H1 (cell line): ENCODE measurements around the gene RYK. TPM values are rescaled to one million over a fixed set of nuclear protein-coding genes. Genes with fewer than 3 reads are reported as not detected.

Source experiments
- CTCF ChIA-PET: fragments of 300-600 bp; sonication (Branson Sonifier 250); formaldehyde crosslinking; loops from one replicate; lab custom pipeline; 2021; ENCODE audit not compliant: partially characterized antibody; lab: Charles Lee
- POLR2A ChIA-PET: fragments of 300-600 bp; sonication (Branson Sonifier 250); formaldehyde crosslinking; loops from one replicate; lab custom pipeline; 2021; ENCODE audit warnings: inconsistent platforms; ENCODE audit not compliant: partially characterized antibody; lab: Charles Lee
- DNase-seq, 2 experiments: peaks; one replicate each; pipeline versions ENCODE4 v3.0.0 to v3.0.0-alpha.2; 2010 to 2022; ENCODE audit warnings: low spot score in 2 of 2, low read depth in 1 of 2, mixed read lengths in 1 of 2
- FAIRE-seq: peaks from 2 replicates; lab custom pipeline; 2011; peaks lifted over from hg19 to GRCh38; lab: Jason Lieb, UNC
- H2AFZ ChIP-seq: 2 replicates; pipeline ENCODE4 v1.8.1; 2012; ENCODE audit warnings: low read length, inconsistent platforms
- H2AK5ac ChIP-seq: 2 replicates; pipeline ENCODE4 v1.6.1; 2013; ENCODE audit warnings: low read depth, low read length
- H2BK120ac ChIP-seq: replicated peaks from 2 replicates; pipeline ENCODE3; 2013; ENCODE audit warnings: low read depth, low read length, inconsistent platforms
- H2BK12ac ChIP-seq: 2 replicates; pipeline ENCODE4 v1.6.1; 2013; ENCODE audit warnings: low read depth, low read length
- H2BK15ac ChIP-seq: 2 replicates; pipeline ENCODE4 v1.6.1; 2013; ENCODE audit warnings: low read length
- H2BK20ac ChIP-seq: 2 replicates; pipeline ENCODE4 v1.6.1; 2013; ENCODE audit warnings: low read length
- H2BK5ac ChIP-seq: 2 replicates; pipeline ENCODE4 v1.6.1; 2013; ENCODE audit warnings: low read depth, low read length
- H3K14ac ChIP-seq: 2 replicates; pipeline ENCODE4 v1.6.1; 2013; ENCODE audit warnings: inconsistent platforms; ENCODE audit not compliant: insufficient read length
- H3K18ac ChIP-seq: 2 replicates; pipeline ENCODE4 v1.6.1; 2013; ENCODE audit warnings: low read length; ENCODE audit errors: extremely low read depth
- H3K23ac ChIP-seq: 2 replicates; pipeline ENCODE4 v1.6.1; 2013; ENCODE audit warnings: inconsistent platforms; ENCODE audit not compliant: insufficient read length
- H3K23me2 ChIP-seq: 2 replicates; pipeline ENCODE4 v1.6.1; 2013; ENCODE audit warnings: low read depth, low read length
- H3K27ac ChIP-seq: 2 replicates; pipeline ENCODE4 v1.6.1; 2011; ENCODE audit warnings: low read depth, low read length, inconsistent platforms
- H3K27me3 ChIP-seq, 4 experiments: replicated peaks in 1 of 4; 1 replicate in 1 of 4; 2 replicates in 3 of 4; pipeline versions ENCODE4 v1.6.1 to v1.8.1; 2011 to 2013; ENCODE audit warnings: low read length in 3 of 4, mild to moderate bottlenecking in 3 of 4, inconsistent platforms in 2 of 4, mixed read lengths in 2 of 4, moderate library complexity in 1 of 4; ENCODE audit not compliant: control insufficient read depth in 3 of 4, insufficient read depth in 3 of 4; ENCODE audit errors: extremely low read depth in 1 of 4
- H3K36me3 ChIP-seq, 4 experiments: 2 replicates each; pipeline versions ENCODE4 v1.6.1 to v1.8.1; 2011 to 2013; ENCODE audit warnings: mild to moderate bottlenecking in 4 of 4, low read length in 3 of 4, moderate library complexity in 2 of 4, control low read depth in 1 of 4, inconsistent platforms in 1 of 4; ENCODE audit not compliant: insufficient read depth in 4 of 4, control insufficient read depth in 2 of 4
- H3K4ac ChIP-seq: replicated peaks from 2 replicates; pipeline ENCODE3; 2013; ENCODE audit warnings: low read length, low read depth, mixed read lengths, inconsistent platforms; ENCODE audit not compliant: insufficient read length
- H3K4me1 ChIP-seq, 4 experiments: replicated peaks in 1 of 4; 1 replicate in 1 of 4; 2 replicates in 3 of 4; pipeline versions ENCODE4 v1.6.1 to v1.8.1; 2011 to 2013; ENCODE audit warnings: low read length in 3 of 4, inconsistent platforms in 2 of 4, mixed read lengths in 1 of 4; ENCODE audit not compliant: insufficient read depth in 4 of 4, control insufficient read depth in 3 of 4
- H3K4me2 ChIP-seq, 2 experiments: 2 replicates each; pipeline versions ENCODE4 v1.6.1 to v1.8.1; 2011 to 2013; ENCODE audit warnings: low read depth in 2 of 2, low read length in 2 of 2, control low read depth in 1 of 2, inconsistent platforms in 1 of 2, mild to moderate bottlenecking in 1 of 2; ENCODE audit not compliant: insufficient read depth in 1 of 2
- H3K4me3 ChIP-seq, 4 experiments: fragments of 200-600, 300-600 bp in 1 of 4; sonication (generic), shearing (Covaris generic), sonication (Bioruptor Twin) in 1 of 4; 2 replicates each; pipeline versions ENCODE4 v1.5.1 to v1.8.1; 2011 to 2016; ENCODE audit warnings: low read length in 4 of 4, low read depth in 3 of 4, control low read depth in 2 of 4, inconsistent platforms in 2 of 4, mild to moderate bottlenecking in 2 of 4, mixed read lengths in 1 of 4, moderate library complexity in 1 of 4; ENCODE audit not compliant: insufficient read depth in 2 of 4; ENCODE audit errors: extremely low read depth in 1 of 4
- H3K56ac ChIP-seq: replicated peaks from 2 replicates; pipeline ENCODE3; 2013; ENCODE audit warnings: low read depth, mild to moderate bottlenecking, mixed read lengths, low read length, inconsistent platforms; ENCODE audit not compliant: insufficient read length
- H3K79me1 ChIP-seq: 2 replicates; pipeline ENCODE4 v1.6.1; 2013; ENCODE audit warnings: low read depth, low read length, control low read depth
- H3K79me2 ChIP-seq, 2 experiments: 2 replicates each; pipeline versions ENCODE4 v1.6.1 to v1.8.1; 2012 to 2013; ENCODE audit warnings: low read length in 2 of 2, mild to moderate bottlenecking in 2 of 2, inconsistent platforms in 1 of 2; ENCODE audit not compliant: insufficient read depth in 2 of 2, control insufficient read depth in 1 of 2
- H3K9ac ChIP-seq, 4 experiments: replicated peaks in 1 of 4; 1 replicate in 1 of 4; 2 replicates in 3 of 4; pipeline versions ENCODE4 v1.6.1 to v1.8.1; 2011 to 2013; ENCODE audit warnings: low read depth in 3 of 4, low read length in 3 of 4, control low read depth in 2 of 4, mild to moderate bottlenecking in 2 of 4, moderate library complexity in 2 of 4, inconsistent platforms in 1 of 4; ENCODE audit errors: extremely low read depth in 1 of 4
- H3K9me3 ChIP-seq, 2 experiments: 2 replicates each; pipeline versions ENCODE4 v1.6.1 to v1.8.1; 2012 to 2013; ENCODE audit warnings: mild to moderate bottlenecking in 2 of 2, moderate library complexity in 2 of 2, control low read depth in 1 of 2, inconsistent platforms in 1 of 2, low read depth in 1 of 2, low read length in 1 of 2, mixed read lengths in 1 of 2; ENCODE audit not compliant: insufficient read depth in 2 of 2
- H4K20me1 ChIP-seq, 2 experiments: replicated peaks in 1 of 2; 2 replicates each; pipeline versions ENCODE3 to v1.8.1; 2011 to 2013; ENCODE audit warnings: inconsistent platforms in 2 of 2, low read length in 2 of 2, mild to moderate bottlenecking in 1 of 2; ENCODE audit not compliant: insufficient read depth in 2 of 2, control insufficient read depth in 1 of 2
- H4K5ac ChIP-seq: 2 replicates; pipeline ENCODE4 v1.6.1; 2013; ENCODE audit warnings: low read length, low read depth, mixed read lengths, inconsistent platforms; ENCODE audit not compliant: insufficient read length
- H4K8ac ChIP-seq: 2 replicates; pipeline ENCODE4 v1.8.0; 2013; ENCODE audit warnings: mild to moderate bottlenecking, moderate library complexity, low read length, inconsistent platforms; ENCODE audit not compliant: insufficient read depth; ENCODE audit errors: extremely low read depth
- H4K91ac ChIP-seq: replicated peaks from 2 replicates; pipeline ENCODE3; 2013; ENCODE audit warnings: low read length, mixed read lengths, inconsistent platforms; ENCODE audit not compliant: insufficient read length
- BACH1 ChIP-seq: IDR thresholded peaks from 2 replicates; pipeline ENCODE4 v1.6.1; 2012; ENCODE audit warnings: low read length, improper control_type of control experiment
- CHD1 ChIP-seq: IDR thresholded peaks from 2 replicates; pipeline ENCODE4 v1.6.1; 2012; ENCODE audit warnings: low read depth, low read length, improper control_type of control experiment
- E2F6 ChIP-seq: IDR thresholded peaks from 2 replicates; pipeline ENCODE4 v1.6.1; 2012; ENCODE audit warnings: inconsistent platforms
- GTF2F1 ChIP-seq: IDR thresholded peaks from 2 replicates; pipeline ENCODE4 v1.6.1; 2012; ENCODE audit warnings: low read depth, low read length, improper control_type of control experiment, borderline replicate concordance
- MAFK ChIP-seq: IDR thresholded peaks from 2 replicates; pipeline ENCODE4 v1.6.1; 2012; ENCODE audit warnings: low read depth, mild to moderate bottlenecking, improper control_type of control experiment, low read length
- NANOG ChIP-seq: IDR thresholded peaks from 2 replicates; pipeline ENCODE4 v1.6.1; 2011; ENCODE audit warnings: low read length, low read depth, mild to moderate bottlenecking, inconsistent platforms; ENCODE audit not compliant: insufficient read depth, poor library complexity, severe bottlenecking
- NRF1 ChIP-seq: IDR thresholded peaks from 2 replicates; pipeline ENCODE4 v1.6.1; 2011; ENCODE audit warnings: mild to moderate bottlenecking, low read depth, low read length, improper control_type of control experiment
- POU5F1 ChIP-seq: IDR thresholded peaks from 2 replicates; pipeline ENCODE4 v1.6.1; 2011; ENCODE audit warnings: low read depth, mild to moderate bottlenecking, low read length, moderate library complexity
- RBBP5 ChIP-seq: IDR thresholded peaks from 2 replicates; pipeline ENCODE4 v1.7.1; 2012; ENCODE audit warnings: low read depth, mild to moderate bottlenecking, inconsistent platforms, low read length, moderate library complexity, borderline replicate concordance
- SP2 ChIP-seq: IDR thresholded peaks from 2 replicates; pipeline ENCODE4 v1.6.1; 2012; ENCODE audit warnings: mild to moderate bottlenecking, low read length, inconsistent platforms
- SUZ12 ChIP-seq: fragments of 200-600 bp; sonication (generic); IDR thresholded peaks from 2 replicates; pipeline ENCODE4 v1.6.1; 2012; ENCODE audit warnings: mild to moderate bottlenecking, inconsistent platforms, low read length, moderate library complexity, mixed read lengths
- TCF12 ChIP-seq: IDR thresholded peaks from 2 replicates; pipeline ENCODE4 v1.6.1; 2011; ENCODE audit warnings: low read depth, mild to moderate bottlenecking, low read length
- TEAD4 ChIP-seq: IDR thresholded peaks from 2 replicates; pipeline ENCODE4 v1.6.1; 2012; ENCODE audit warnings: low read depth, low read length, inconsistent platforms, mixed read lengths
- WGBS, 2 experiments: shearing (Covaris generic) in 1 of 2; methylation state at CpG; one replicate each; pipeline versions ENCODE4 v1.1.6 to v1.1.7; 2013 to 2015; ENCODE audit warnings: low lambda C conversion rate in 2 of 2, mixed read lengths in 2 of 2, inconsistent platforms in 1 of 2, low coverage in 1 of 2, missing lambda C conversion rate in 1 of 2; ENCODE audit not compliant: insufficient replicate concordance in 2 of 2, insufficient coverage in 1 of 2, insufficient read length in 1 of 2; ENCODE audit errors: extremely low coverage in 1 of 2, missing lambda C conversion rate in 1 of 2; 5-methylcytosine and 5-hydroxymethylcytosine counted together
- polyA plus RNA-seq, 7 experiments: library from polyadenylated mRNA; depleted of rRNA in 3 of 7; stranded (reverse) in 5 of 7; unstranded in 2 of 7; fragments of >200 nt in 5 of 7; fragments of 200-250 nt in 2 of 7; gene quantifications; 1 replicate in 5 of 7; 2 replicates in 1 of 7; 4 replicates in 1 of 7; pipeline versions ENCODE4 v1.2.1 to v1.2.3, GENCODE V29; 2011 to 2013; ENCODE audit warnings: missing spikeins in 2 of 7, mixed read lengths in 2 of 7
- total RNA-seq: library from RNA; stranded (reverse); fragmentation: NEBNext Ultra II Directional; extraction: Animal tissue kit (Norgen Biotek cat#: 25700); gene quantifications from 2 replicates; pipeline ENCODE4 v1.2.1, GENCODE V29; 2021

The RYK gene
- total and polyA plus RNA-seq, 2 of the 8 experiments (the other 6 are each of a cell fraction or from before 2014, with no cell fraction given): 30.5 to 63.8 TPM

GRCh38 chr3:134249296-134249841 lies 1.3 kb downstream of the RYK start:
- H3K27ac ChIP-seq: no peak overlapping the region
- FAIRE-seq: no peak
- no peak overlapping the region for H3K4ac ChIP-seq
- TF ChIP-seq SUZ12 (no peak), SP2 (no peak), POU5F1 (no peak), CHD1 (no peak), E2F6 (no peak), NRF1 (no peak), NANOG (no peak), TEAD4 (no peak), MAFK (no peak), RBBP5 (no peak), GTF2F1 (no peak), BACH1 (no peak), TCF12 (no peak)

More at GRCh38 chr3:134249296-134249841, 1.3 kb downstream of the RYK start:
- Histone ChIP-seq H3K36me3 (no peaks in the 10 kb centered on the region), H2AFZ (no peak overlapping the region), H4K5ac (no peak overlapping the region), H4K91ac (no peak overlapping the region), H2AK5ac (no peak overlapping the region), H3K27me3 (no peaks in the 10 kb centered on the region), H2BK120ac (no peak overlapping the region), H3K9me3 (no peaks in the 10 kb centered on the region), H3K14ac (no peak overlapping the region), H2BK20ac (no peak overlapping the region), H3K18ac (no peak overlapping the region), H2BK12ac (no peak overlapping the region), H3K79me1 (peaks cover 2% of the 10 kb centered on the region; the same call in 1 of the 2 replicates), H4K8ac (no peak overlapping the region), H3K4me3 (peak overlapping the region; percentile 75 to 87 (median 81)), H3K23me2 (peaks cover 3% of the 10 kb centered on the region), H3K4me2 (peak overlapping the region; percentile 81 to 89), H3K56ac (no peak overlapping the region), H2BK5ac (no peak overlapping the region), H3K23ac (no peak overlapping the region), H3K79me2 (peaks cover 18 to 57% of the 10 kb centered on the region in 2 experiments), H3K4me1 (peaks cover 5 to 30% (median 20%) of the 10 kb centered on the region in 4 experiments), H4K20me1 (peaks cover 3% of the 10 kb centered on the region in 2 experiments), H3K9ac (peak overlapping the region in 2 of 4 experiments; percentile 9 to 63; a peak in 2 of 7 replicates), H2BK15ac (no peak overlapping the region)
- ChIA-PET CTCF (interaction anchor here (0.6 to 2.0 kb wide), 6 partner anchors 24 to 1316 kb away, joined by 3 to 6 read pairs (median 3); no protein-coding TSS in a partner anchor), POLR2A (interaction anchor here (0.7 to 1.9 kb wide), 8 partner anchors 9 to 417 kb away, joined by 3 to 5 read pairs (median 4); partner anchors contain the start of gene AMOTL2)
- DNase-seq: no peak
- WGBS, 2 experiments: 8% methylated on average over 4 of the region's 4 CpGs; no CpG with 5 or more reads in 1 of the 2 experiments
